HG02943 (cell line): Measurements from ENCODE around the gene SLC25A3.
"Not testable (repeated sequence)": the region's sequence is repeated elsewhere in the genome, so short reads cannot be mapped to it uniquely, and the experiment has no call there.

Experiments
- ATAC-seq: cut with Tn5 transposase; IDR thresholded peaks from one replicate; pipeline ENCODE4 v1.9.1; 2021; ENCODE audit warnings: mild to moderate bottlenecking, low read depth, moderate library complexity; ENCODE audit not compliant: unreplicated experiment

The SLC25A3 gene

GRCh38 chr12:98594050-98594835 is 757 bp downstream of the SLC25A3 start:
- peak; percentile 6 for ATAC-seq

GRCh38 chr12:98595243-98595988 is 1.9 kb downstream of the SLC25A3 start:
- ATAC-seq: no peak

GRCh38 chr12:98597313-98597712 is 3.8 kb downstream of the SLC25A3 start:
- not testable (repeated sequence) for ATAC-seq

GRCh38 chr12:98601924-98602323 is 8.4 kb downstream of the SLC25A3 start:
- ATAC-seq: no peak

GRCh38 chr12:98606359-98606988 is 13.0 kb downstream of the SLC25A3 start:
- no peak for ATAC-seq

- ATAC-seq: no peak
Measured at GRCh38 chr12:98610596-98610995, 17.1 kb downstream of the SLC25A3 start.

GRCh38 chr12:98612696-98613334 is 19.3 kb downstream of the SLC25A3 start:
- ATAC-seq: peak; percentile 87

GRCh38 chr12:98618952-98619351 is 25.5 kb downstream of the SLC25A3 start:
- no peak for ATAC-seq

GRCh38 chr12:98635657-98636323 is 42.3 kb downstream of the SLC25A3 start:
- ATAC-seq: peak; percentile 79

- ATAC-seq: no peak
Measured at GRCh38 chr12:98637068-98637467, 43.6 kb downstream of the SLC25A3 start.

GRCh38 chr12:98638009-98638408 is 44.5 kb downstream of the SLC25A3 start:
- no peak for ATAC-seq

GRCh38 chr12:98639491-98639890 is 46.0 kb downstream of the SLC25A3 start:
- no peak for ATAC-seq

- not testable (repeated sequence) for ATAC-seq
Measured at GRCh38 chr12:98642801-98643200, 49.3 kb downstream of the SLC25A3 start.

GRCh38 chr12:98644433-98644711 is 50.9 kb downstream of the SLC25A3 start:
- ATAC-seq: peak; percentile 24

- peak; percentile 86 for ATAC-seq
Measured at GRCh38 chr12:98644712-98645571, 51.5 kb downstream of the SLC25A3 start, which contains the start of the genes APAF1 and IKBIP. Gene APAF1 (plus strand): TSS chr12:98645290. CDS start chr12:98648360, 3,070 bp downstream. Gene IKBIP (minus strand): TSS chr12:98644788. CDS start chr12:98644701, 87 bp downstream.

GRCh38 chr12:98645572-98646067 is 52.1 kb downstream of the SLC25A3 start:
- no peak for ATAC-seq

- ATAC-seq: no peak
Measured at GRCh38 chr12:98646294-98647090, 53.0 kb downstream of the SLC25A3 start.

- no peak for ATAC-seq
Measured at GRCh38 chr12:98651328-98651727, 57.8 kb downstream of the SLC25A3 start.
